GM21381 (cell line): ENCODE results near the gene WWP2.
"Not testable (repeated sequence)": the region's sequence is repeated elsewhere in the genome, so short reads cannot be mapped to it uniquely, and the experiment has no call there.

Experiments
- ATAC-seq: cut with Tn5 transposase; IDR thresholded peaks from one replicate; pipeline ENCODE4 v1.9.1; 2021; ENCODE audit warnings: mild to moderate bottlenecking, moderate library complexity; ENCODE audit not compliant: unreplicated experiment

Gene WWP2

GRCh38 chr16:69854776-69855175 is 92.6 kb downstream of the WWP2 start:
- not testable (repeated sequence) for ATAC-seq

- ATAC-seq: no peak
These were observed 93.5 kb downstream of the WWP2 start for GRCh38 chr16:69855592-69855991.

- no peak for ATAC-seq
These were observed 96.3 kb downstream of the WWP2 start for GRCh38 chr16:69858191-69859104.

- no peak for ATAC-seq
These were observed 97.2 kb downstream of the WWP2 start for GRCh38 chr16:69859105-69859989.

GRCh38 chr16:69860233-69861231 is 98.4 kb downstream of the WWP2 start:
- no peak for ATAC-seq

GRCh38 chr16:69861292-69862030 is 99.3 kb downstream of the WWP2 start:
- ATAC-seq: no peak

GRCh38 chr16:69863401-69864281 is 101.5 kb downstream of the WWP2 start:
- ATAC-seq: no peak

GRCh38 chr16:69865701-69866100 is 103.6 kb downstream of the WWP2 start:
- no peak for ATAC-seq

- ATAC-seq: no peak
These were observed 105.8 kb downstream of the WWP2 start for GRCh38 chr16:69867784-69868560.

GRCh38 chr16:69870761-69871160 is 108.6 kb downstream of the WWP2 start:
- no peak for ATAC-seq

- ATAC-seq: no peak
These were observed 109.6 kb downstream of the WWP2 start for GRCh38 chr16:69871708-69872107.

- no peak for ATAC-seq
These were observed 110.8 kb downstream of the WWP2 start for GRCh38 chr16:69872888-69873287.

GRCh38 chr16:69873783-69874182 is 111.7 kb downstream of the WWP2 start:
- no peak for ATAC-seq

- ATAC-seq: no peak
These were observed 112.1 kb downstream of the WWP2 start for GRCh38 chr16:69874271-69874670.

GRCh38 chr16:69880640-69881133 is 118.6 kb downstream of the WWP2 start:
- no peak for ATAC-seq

GRCh38 chr16:69881141-69881540 is 119.0 kb downstream of the WWP2 start:
- ATAC-seq: no peak

GRCh38 chr16:69883744-69884143 is 121.6 kb downstream of the WWP2 start:
- no peak for ATAC-seq

- no peak for ATAC-seq
These were observed 123.6 kb downstream of the WWP2 start for GRCh38 chr16:69885722-69886121.
